Dedifferentiated amniotic fluid mesenchymal stem cell (primary cell): ENCODE measurements around the gene NPC1.
"Not testable (repeated sequence)": the region's sequence is repeated elsewhere in the genome, so short reads cannot be mapped to it uniquely, and the experiment has no call there.

Source experiments
- DNase-seq: peaks from one replicate; pipeline ENCODE4 v3.0.0-alpha.2; 2016; ENCODE audit errors: extremely low spot score

Gene NPC1

DNA sequence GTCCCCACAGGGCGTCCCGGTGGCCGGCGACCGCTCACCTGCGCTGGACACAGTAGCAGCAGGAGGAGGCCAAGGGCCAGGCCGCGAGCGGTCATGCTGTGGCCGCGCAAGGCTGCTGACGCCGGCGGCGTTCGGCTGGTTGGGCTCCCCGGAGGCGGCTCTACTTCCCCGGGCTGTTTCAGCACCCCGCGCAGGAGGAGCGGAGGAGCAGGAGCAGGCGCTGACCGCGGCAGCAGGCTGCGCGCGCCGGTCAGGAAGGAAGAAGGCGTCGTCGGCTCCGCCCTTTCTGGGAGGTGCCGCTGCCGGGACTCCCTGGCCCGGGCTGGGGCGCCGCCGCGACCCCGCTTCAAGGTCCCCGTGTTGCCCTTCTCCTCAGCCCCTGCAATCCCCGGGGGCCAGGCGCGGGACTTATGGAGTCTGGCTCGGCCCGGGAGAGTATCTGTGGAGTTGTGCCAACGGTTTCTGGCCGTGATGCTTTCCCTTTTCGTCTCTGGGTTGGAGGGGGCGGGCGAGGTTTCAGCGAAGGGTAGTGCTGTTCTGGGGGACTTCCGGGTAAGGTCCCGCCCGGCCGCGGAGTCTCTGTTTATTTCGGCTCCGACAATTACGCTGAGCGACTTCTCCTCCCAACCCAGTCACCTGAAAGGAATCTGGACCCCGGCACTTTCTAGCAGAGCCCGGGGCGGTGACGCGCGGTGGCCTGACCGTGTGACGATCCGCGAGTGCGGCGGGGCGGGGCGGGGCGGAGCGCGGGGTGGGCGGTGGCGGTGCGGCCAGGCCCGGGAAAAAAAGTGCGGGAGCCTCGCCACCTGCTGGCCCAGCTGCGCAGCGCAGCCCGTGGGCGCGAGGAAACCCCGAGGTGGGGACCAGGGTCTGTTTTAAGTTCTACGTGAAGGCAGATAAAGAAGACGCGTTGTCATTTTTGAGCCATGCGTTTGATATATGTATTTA is at the start of gene NPC1:
TSS of gene NPC1 (minus strand) at position 258 of the 948 bp plus-strand sequence. CDS start at position 95, 163 bp downstream.
- peak; percentile 92 for DNase-seq

DNA sequence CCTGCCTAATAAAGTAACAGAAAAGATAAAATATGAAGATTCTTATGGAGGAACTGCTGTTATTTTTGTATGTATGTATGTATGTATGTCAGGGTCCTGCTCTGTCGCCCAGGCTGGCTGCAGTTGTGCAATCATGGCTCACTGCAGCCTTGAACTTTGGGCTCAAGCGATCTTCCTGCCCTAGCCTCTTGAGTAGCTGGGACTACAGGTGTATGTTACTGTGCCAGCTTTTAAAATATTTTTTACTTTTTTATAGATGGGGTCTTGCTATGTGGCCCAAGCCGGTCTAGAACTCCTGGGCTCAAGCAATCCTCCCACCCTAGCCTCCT is 49.7 kb upstream of the NPC1 start:
- DNase-seq = no peak

DNA sequence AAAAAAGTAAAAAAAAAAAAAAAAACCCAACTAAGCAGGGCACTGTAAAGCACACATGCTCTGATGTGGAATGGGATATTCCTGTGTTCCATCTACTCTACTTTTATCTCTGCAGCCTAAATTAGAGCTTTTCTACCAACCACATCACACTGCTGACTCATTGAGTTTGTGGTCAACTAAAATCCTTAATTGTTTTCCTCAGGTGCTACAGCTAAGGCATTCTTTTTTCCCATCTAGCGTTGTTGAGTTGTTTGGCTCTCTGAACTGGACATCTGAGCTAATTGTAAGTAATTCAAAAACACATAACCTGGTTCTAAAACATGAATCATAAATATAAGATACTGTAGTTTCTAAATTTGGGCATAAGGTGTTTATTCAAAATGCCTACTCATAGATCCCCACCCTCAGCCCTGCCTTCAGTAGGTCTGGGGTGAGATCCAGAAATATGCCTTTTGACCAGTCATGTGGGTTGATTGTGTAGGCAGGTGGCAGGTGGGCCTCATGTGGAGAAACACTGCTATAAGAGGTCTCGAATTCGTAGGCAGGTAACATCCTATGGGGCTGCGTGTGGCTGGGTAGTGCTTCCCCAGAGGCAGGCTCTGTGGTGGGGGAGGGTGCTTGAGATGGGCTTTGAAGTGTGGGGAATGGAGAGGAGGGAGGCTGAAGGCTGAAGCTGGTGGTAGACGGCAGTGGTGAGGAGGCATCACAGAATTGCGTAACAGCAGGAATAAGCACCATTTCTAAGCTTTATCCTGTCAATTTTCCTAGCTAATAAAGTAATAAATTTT is 49.2 kb upstream of the NPC1 start:
- no peak for DNase-seq

DNA sequence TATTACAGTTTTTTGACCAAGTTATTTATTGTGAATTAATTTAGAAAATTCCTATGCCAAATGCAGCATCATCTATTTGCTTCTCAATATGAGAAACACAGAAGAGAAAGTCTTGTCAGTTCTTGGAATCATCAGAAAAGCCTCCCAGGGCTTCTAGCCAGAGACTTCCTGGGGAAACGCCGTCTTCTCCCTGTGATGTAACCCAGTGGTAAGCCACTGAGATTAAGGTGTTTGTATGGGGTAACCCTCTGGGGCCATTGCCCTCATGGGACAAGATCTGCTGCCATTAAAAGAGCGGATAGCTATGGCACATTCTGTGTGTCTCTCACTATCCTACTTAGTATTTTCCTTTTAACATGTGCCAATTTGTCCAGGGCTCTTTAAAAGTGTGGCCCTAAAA is 48.4 kb upstream of the NPC1 start:
- no peak for DNase-seq

DNA sequence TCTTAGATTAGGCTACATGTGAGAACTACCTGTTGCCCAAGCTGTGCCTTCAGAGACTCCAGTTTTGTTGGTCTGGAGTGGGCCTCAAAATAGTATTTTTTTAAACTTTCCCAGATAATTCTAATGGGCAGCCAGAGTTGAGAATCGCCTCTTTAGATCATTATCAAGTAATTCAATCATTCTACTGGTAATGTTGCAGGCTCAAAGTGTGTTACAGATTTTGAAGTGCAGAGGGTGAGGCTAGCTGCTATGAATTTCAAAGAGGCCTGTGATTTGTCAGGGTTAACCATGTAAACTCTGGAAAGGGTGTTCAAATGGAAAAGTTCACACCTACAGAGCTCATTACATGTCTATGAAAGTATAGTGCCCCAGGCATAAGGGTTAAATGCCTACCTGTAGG is 46.3 kb upstream of the NPC1 start:
- DNase-seq = no peak

DNA sequence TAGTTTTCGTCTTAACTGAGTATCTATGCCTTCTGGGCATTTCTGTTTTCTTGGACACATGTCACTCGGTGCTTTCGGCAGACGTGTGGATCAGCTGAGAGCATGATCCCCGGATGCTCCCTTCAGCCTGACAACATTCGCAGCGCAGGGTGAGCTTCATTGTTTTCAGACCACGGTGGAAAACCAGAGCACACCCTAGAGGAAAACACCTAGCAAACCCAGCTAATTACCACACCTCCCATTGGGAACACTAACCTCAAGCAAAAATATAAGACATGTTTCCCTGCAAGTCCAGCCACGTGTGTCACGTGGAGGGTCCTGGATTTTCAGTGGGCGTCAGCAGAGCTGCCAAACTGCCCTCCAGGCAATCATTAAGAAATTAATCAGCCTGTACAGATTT is 45.4 kb upstream of the NPC1 start:
- no peak for DNase-seq

DNA sequence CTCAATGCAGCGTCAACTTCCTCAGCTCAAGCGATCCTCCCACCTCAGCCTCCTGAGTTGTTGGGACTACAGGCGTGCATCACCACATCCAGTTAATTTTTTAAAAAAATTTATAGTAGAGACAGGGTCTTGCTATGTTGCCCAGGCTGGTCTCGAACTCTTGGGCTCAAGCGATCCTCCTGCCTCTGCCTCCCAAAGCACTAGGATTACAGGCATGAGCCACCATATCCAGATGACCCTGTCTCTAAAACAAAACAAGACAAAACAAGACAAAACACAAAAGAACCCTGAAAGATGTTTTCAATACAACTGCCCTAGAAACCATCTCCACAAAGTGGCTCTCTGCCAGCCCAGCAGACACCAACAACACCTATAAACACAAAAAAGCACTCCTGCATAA is 45.0 kb upstream of the NPC1 start:
- no peak for DNase-seq

DNA sequence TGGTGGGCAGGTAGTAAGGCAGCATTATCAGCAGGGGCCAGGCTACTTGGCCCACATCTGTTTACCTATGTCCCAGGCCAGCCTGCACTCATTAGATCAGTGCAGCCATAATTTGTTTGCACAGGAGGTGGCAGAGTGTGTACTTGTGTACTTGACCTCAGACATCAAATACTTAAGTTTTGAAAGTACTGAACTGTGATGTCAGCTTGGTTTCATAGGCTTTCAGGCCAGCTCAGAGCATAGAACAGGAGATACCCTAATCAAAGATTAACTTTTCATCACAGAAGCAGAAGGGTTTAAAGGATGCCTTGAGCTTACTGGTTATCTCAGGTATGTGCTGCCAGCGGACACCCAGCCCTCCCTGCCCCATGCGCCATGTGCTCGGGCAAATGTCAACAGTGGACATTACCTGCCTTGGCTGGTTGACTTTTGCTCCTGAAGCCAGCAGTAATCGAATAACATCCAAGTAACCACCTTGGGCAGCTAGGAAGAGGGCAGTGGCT is 43.2 kb upstream of the NPC1 start:
- no peak for DNase-seq

DNA sequence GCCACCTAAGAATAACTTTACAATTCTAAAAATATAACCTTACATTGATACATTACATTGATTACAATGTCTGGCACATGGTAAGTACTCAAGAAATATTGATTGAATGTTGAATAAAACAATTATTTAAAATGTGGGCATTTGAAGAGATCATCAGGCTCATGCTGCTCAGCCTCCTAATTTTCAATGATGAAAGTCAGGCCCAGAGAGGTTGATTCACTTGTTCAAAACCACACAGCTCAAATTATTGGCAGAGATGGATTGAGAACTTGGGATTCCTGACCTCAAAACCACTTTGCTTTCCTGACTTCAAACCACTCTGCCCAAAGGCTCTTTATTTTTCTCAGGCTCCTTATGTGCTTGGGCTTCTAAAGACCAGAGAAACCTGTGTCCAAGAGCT is 41.7 kb upstream of the NPC1 start:
- DNase-seq = no peak

DNA sequence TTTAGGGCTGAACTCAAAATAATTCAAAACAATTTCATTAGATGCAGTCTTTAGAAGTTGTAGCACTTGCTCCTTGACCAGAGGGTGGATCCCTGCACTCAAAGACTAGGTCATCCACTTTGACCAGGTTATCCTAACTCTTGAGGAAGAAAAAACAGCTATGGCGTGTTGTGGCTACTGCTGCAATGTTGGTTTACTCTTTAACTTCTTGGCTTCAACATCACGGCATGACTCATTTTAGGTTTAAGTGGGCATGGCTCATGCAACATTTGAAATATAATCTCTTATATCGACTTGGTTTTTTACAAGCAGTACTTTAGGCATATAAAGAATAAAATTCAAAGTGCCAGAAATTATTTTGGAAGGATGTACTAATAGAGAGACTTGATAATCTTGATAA is 41.0 kb upstream of the NPC1 start:
- DNase-seq = peak; percentile 91

DNA sequence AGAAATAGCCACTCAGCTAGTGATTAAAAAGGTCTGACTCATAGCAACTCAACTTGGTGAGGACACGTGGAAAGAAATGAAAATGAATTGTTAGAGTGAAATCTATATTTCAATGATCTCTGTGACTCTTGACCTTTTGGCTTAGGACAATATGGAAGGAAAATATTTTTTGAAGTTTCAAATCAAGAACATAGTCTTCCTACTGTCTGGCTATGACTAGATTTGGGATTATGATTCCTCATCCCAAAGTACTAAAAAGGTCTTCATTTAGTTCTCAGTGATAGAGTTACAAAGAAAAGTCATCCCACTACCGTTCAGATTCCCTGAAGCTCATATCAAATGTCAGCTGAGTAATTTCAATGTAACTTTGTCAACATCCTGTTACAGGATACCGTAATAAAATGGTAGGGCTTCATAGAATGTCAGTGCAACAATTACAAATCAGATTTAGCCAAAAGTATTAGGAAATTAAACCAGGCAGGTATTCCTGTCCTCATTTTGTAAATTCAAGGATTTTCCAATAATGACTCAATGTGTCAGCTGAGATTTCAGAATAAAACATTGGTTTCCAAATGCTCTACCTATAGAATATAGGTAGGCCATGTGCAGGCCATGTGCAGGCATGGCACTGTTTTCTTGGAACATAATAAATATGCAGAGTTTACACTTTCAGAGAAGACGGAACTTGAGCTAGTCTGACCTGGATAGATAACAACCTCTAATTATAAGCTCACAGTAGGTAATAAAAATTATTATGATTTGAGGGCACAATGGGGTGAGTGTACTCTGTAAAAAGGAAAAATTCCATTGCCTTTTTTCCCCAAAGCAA is 40.4 kb upstream of the NPC1 start:
- peak; percentile 47 for DNase-seq

DNA sequence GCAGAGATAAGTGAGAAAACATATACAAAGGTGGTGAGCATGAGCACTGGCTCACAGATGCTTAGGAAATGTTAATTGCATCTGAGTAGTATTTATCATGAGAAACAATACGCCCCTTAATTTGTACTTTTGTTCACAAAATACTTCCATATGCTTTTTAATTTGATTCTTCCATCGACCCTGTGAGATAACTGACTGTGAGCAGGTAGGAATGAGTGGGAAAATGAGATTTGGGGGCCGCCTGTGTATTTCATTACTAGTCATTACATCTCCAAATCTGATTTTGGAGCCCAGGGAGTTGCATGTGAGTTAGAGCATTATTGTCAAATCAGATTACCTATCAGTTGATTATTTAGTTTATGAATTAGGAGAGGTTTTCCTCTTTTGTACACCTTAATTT is 36.7 kb upstream of the NPC1 start:
- no peak for DNase-seq

DNA sequence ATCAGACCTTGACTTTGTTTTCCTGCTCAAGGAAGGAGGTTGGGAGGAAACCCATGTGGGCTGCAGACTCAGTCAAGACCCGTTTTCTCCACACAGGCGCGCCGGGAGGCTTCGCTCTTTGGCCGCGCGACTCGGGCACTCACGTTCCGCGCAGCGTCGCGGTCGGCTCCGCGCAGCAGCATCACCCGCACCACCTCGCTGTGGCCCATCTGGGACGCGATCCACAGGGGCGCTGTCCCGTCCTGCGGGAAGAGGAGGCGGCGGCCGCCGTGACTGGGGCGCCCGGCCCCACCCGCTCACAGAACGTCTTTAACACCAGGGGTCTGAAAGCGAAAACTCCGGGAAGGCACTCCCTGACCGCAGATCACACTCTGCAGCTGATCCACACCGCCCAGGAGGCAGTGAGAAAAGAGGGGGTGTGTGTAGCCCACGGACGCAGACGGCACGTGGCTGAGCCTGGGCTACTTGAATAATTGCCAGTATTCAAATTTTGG is 33.1 kb upstream of the NPC1 start:
- DNase-seq = no peak

DNA sequence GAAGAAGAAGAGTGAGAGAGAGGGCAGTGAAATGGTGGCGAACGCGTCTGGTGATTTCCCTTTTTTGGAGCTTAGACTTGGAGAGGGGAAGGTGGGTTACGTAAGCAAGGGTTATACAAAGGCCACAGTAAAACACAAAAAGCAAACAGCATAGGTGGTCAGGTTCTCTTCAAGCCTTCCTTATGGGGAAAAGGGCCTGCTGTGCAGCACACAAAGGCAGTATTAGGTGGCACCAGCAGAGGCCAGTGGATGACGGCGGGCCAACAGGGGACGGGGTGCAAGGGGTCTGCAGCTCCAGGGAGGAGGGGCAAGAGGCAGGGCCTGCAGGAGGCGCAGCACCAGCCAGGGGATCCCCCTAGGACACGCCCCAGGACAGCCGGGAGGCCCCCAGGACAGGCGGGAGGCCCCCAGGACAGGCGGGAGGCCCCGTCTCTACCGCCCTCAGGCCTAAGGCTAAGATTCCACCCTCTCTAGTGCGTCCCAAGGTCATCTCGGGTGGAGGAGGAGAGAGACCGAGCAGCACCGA is 32.6 kb upstream of the NPC1 start:
- DNase-seq = no peak

DNA sequence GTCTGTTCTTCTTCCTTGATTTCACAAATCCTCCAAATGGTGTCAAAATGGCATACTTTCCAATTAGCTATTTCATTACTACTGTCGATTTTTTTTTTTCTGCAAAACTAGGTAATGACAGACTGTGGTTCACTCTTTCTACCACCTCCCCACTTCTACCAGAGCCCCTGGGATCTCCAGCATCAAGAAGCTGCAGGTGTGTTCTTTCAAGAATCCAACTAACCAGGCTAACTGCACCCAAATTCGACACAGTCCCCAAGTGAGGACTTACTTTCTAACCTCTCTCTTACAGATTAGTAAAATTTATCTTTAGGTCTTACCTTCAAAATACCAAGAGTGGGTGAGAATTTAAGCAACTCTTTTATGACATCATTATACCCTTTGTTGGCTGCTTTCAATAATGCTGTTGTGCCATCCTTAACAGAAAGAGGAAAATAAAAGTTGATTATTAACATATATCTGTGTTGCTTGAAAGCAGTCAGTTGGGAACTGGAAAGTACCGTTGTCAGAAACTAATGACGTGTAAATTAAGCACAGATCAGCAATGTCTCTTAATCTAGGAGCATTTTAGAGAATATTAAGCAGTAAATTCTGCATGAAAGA is 31.2 kb upstream of the NPC1 start:
- no peak for DNase-seq

DNA sequence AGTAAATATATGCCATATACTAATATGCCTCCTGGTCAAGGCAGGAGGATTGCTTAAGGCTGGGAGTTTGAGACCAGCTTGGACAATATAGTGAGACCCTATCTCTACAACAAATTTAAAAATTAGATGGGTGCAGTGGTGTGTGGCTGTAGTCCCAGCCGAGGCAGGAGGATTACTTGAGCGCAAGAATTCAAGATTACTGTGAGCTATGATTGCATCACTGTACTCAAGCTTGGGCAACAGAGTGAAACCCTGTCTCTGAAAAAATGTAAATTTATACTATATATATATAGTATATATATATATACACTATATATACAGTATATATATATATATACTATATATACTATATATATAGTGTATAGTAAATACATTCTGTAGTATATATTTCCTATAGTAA is 30.0 kb upstream of the NPC1 start:
- no peak for DNase-seq

DNA sequence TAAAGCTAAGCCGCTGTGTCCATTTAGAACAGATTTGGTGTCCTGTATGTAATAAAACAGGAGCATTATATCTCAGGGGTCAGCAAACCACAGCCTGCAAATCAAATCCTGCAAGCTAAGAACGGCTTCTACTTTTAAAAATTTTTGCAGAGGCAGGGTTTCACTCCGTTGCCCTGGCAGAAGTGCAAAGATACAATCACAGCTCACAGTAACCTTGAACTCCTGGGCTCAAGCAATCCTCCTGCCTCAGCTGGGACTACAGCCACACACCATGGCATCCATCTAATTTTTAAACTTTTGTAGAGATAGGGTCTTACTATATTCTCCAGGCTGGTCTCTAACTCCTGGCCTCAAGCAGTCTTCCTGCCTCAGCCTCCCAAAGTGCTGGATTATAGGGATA is 28.6 kb upstream of the NPC1 start:
- no peak for DNase-seq

DNA sequence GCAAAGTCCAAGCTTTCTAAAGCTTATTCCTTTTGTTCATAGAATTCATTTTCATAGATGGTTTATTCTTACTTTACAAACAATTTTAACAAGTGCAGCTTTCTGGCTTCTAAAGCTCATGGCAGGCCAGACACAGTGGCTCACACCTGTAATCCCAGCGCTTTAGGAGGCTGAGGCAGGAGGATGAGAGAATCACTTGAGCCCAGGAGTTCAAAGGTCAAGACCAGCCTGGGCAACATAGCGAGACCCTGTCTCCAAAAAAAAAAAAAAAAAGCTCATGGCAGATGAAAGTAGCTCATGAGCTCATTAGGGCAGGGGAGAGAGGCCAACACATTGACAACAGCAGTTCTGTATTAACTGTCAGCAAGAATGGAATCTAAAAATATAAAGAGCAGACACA is 28.1 kb upstream of the NPC1 start:
- no peak for DNase-seq

DNA sequence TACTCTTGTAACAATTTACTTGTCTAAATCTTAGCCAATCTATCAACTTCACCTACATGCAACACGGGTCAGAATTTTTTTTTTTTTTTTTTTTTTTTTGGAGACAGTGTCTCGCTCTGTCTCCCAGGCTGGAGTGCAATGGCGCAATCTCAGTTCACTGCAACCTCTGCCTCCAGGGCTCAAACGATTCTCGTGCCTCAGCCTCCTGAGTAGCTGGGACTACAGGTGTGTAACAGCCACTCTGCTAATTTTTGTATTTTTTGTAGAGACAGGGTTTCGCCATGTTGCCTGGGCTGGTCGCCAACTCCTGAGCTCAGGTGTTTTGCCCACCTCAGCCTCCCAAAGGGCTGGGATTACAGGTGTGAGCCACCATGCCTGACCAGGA is 26.8 kb upstream of the NPC1 start:
- DNase-seq = not testable (repeated sequence)

DNA sequence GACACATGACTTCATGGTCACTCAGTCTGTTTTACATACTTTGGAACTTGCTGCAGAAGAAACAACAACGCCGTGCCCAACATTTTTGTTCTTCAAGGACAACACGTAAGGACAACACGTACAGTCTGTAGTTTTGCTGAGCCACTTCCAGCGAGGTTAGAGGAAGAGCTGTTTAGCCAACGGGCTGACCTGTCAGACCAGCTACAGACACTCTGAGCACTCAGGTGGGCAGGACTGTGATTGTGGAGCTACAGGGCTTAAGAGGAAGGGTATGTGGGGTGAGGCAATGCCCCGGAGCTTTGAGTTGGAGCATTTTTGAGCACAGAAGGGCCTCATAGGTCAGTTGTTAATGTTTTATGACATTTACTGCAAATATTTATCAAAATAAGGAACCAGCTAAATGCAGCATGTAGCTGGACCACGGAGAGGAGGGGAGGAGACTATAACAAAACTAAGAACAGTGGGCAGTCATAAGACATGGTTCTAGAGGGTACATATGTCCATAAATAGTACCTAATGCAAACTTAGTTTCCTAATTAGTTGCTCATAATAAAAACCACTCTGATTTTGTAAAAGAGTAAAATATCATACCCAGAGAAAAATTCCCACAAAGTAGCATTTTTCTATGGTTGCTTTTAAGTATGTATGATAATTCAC is 26.3 kb upstream of the NPC1 start:
- no peak for DNase-seq
